GM10266 (cell line): ENCODE measurements around the gene DUSP9.

Experiments
- DNase-seq: peaks from one replicate; pipeline ENCODE4 v3.0.0; 2012; ENCODE audit errors: extremely low spot score
- TF ChIP-seq, protein P1 (sequence below): IDR thresholded peaks from 2 replicates; pipeline ENCODE4 v1.5.1; 2012; ENCODE audit warnings: mild to moderate bottlenecking, low read depth; ENCODE audit not compliant: control insufficient read depth, insufficient read depth; ENCODE audit errors: missing control alignments

Gene DUSP9

GRCh38 chrX:153634236-153634635, 12.8 kb upstream of the DUSP9 start:
- TF ChIP-seq, protein P1, sequence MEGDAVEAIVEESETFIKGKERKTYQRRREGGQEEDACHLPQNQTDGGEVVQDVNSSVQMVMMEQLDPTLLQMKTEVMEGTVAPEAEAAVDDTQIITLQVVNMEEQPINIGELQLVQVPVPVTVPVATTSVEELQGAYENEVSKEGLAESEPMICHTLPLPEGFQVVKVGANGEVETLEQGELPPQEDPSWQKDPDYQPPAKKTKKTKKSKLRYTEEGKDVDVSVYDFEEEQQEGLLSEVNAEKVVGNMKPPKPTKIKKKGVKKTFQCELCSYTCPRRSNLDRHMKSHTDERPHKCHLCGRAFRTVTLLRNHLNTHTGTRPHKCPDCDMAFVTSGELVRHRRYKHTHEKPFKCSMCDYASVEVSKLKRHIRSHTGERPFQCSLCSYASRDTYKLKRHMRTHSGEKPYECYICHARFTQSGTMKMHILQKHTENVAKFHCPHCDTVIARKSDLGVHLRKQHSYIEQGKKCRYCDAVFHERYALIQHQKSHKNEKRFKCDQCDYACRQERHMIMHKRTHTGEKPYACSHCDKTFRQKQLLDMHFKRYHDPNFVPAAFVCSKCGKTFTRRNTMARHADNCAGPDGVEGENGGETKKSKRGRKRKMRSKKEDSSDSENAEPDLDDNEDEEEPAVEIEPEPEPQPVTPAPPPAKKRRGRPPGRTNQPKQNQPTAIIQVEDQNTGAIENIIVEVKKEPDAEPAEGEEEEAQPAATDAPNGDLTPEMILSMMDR: no peak
- DNase-seq: no peak

GRCh38 chrX:153634832-153635231, 12.2 kb upstream of the DUSP9 start:
- no peak for DNase-seq
- TF ChIP-seq, protein P1: no peak

DNA sequence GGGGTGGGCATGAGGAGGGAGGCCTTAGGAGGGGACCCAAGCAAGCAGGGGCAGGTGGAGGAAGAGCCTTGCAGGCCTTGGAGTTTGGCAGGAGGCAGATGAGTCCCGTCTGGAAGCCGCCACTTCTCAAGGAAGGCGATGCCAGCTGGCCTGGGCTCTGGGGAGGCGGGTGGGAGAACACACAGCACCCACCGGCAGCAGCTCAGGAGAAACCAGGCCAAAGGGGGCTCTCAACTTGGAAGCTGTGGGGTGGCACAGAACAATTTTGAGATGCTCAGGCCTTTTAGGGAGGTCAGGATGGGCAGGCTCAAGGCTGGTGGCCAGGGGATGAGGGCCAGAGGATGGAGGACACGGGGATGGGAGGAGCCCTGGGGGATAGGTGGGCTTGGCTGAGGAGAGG, 11.6 kb upstream of the DUSP9 start:
- no peak for DNase-seq
- TF ChIP-seq, protein P1: no peak

DNA sequence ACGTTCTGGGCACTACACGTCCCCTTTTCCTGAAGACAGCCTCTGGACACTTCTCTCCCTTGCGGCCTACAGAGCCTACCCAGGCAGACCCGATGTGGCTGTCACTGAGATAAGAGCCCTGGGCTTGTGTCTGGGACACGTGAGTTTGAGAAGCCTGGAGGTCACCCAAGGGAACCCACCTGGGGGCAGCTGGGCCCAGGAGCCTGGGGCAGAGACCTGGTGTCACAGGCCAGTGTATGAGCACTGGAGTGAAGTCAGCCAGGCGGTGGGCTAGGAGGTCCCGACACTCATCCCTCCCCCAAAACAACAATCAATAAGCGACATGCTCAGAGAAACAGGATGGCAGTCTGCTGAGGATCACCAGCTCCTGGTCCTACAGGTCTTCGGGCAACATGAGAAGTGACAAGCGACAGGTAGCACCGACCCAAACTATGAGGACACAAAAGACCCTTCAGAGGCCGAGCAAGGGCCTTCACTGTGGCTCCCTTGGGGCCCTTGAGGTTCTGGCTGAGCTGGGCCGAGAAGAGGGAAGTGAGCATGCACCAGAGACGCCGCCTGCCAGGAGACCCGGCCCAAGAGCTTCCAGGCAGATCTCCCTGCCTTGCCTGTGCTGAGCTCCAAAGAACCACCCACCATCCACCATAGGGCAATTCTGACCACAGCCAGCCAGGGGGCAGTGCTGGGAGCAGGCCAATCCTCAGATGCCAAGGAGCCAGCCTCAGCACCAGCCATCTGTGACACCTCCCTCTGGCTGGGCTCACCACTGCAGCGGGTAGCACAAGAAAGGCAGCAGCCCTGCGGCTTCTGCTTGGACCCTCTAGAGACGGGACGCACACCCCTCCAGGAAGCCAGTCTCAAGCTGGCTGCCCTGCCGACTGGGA, 11.0 kb upstream of the DUSP9 start:
- TF ChIP-seq, protein P1: peak; percentile 35
- DNase-seq: no peak

- no peak for DNase-seq
- TF ChIP-seq, protein P1: no peak
These were observed 10.3 kb upstream of the DUSP9 start for GRCh38 chrX:153636716-153637115.

- TF ChIP-seq, protein P1: no peak
- DNase-seq: no peak
These were observed 9.6 kb upstream of the DUSP9 start for GRCh38 chrX:153637121-153638040.

DNA sequence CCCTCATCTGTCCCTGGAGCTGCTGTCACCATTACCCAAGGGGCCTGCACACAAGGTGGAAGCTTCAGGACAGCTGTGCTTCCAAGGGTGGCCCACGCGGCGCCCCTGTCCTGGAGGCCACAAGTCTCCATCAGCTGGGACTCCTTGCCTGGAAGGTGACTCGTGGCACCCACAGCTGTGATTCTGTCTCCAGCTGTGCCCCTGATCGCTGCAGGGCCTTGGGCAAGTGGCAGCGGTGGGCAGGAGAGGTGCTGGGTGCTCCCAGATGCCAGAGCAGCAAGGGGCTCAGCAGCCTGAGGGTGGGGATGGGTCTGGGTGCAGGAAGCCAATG, 9.0 kb upstream of the DUSP9 start:
- DNase-seq: no peak
- TF ChIP-seq, protein P1: no peak
